HS-27A (cell line): ENCODE measurements around the gene FOXQ1.

Experiments
- DNase-seq: peaks from one replicate; pipeline ENCODE4 v3.0.0-alpha.2; 2012; ENCODE audit warnings: low read depth, missing footprints

Gene FOXQ1

GRCh38 chr6:1311400-1312202, at the start of gene FOXQ1:
TSS of gene FOXQ1 (plus strand) at chr6:1312098. CDS start at chr6:1312705, 607 bp downstream.
- DNase-seq = no peak

- DNase-seq = no peak
Observed at GRCh38 chr6:1262704-1263038, 49.2 kb upstream of the FOXQ1 start.

- DNase-seq = peak; percentile 51
Observed at GRCh38 chr6:1263039-1263849, 48.7 kb upstream of the FOXQ1 start.

GRCh38 chr6:1263850-1264377, 48.0 kb upstream of the FOXQ1 start:
- no peak for DNase-seq

- no peak for DNase-seq
Observed at GRCh38 chr6:1264619-1265445, 47.1 kb upstream of the FOXQ1 start.

- DNase-seq = no peak
Observed at GRCh38 chr6:1266686-1267056, 45.2 kb upstream of the FOXQ1 start.

- no peak for DNase-seq
Observed at GRCh38 chr6:1267057-1267732, 44.7 kb upstream of the FOXQ1 start.

GRCh38 chr6:1267790-1268762, 43.8 kb upstream of the FOXQ1 start:
- no peak for DNase-seq

- DNase-seq = no peak
Observed at GRCh38 chr6:1271071-1271763, 40.7 kb upstream of the FOXQ1 start.

- DNase-seq = no peak
Observed at GRCh38 chr6:1278061-1278720, 33.7 kb upstream of the FOXQ1 start.

GRCh38 chr6:1279065-1279464, 32.8 kb upstream of the FOXQ1 start:
- no peak for DNase-seq

GRCh38 chr6:1280666-1281300, 31.1 kb upstream of the FOXQ1 start:
- no peak for DNase-seq

GRCh38 chr6:1281746-1282145, 30.2 kb upstream of the FOXQ1 start:
- DNase-seq = no peak

GRCh38 chr6:1283501-1283900, 28.4 kb upstream of the FOXQ1 start:
- DNase-seq = no peak

- DNase-seq = no peak
Observed at GRCh38 chr6:1285556-1285955, 26.3 kb upstream of the FOXQ1 start.

- peak; percentile 26 for DNase-seq
Observed at GRCh38 chr6:1285956-1286355, 25.9 kb upstream of the FOXQ1 start.

GRCh38 chr6:1287103-1287591, 24.8 kb upstream of the FOXQ1 start:
- no peak for DNase-seq

- DNase-seq = no peak
Observed at GRCh38 chr6:1290086-1290485, 21.8 kb upstream of the FOXQ1 start.

GRCh38 chr6:1290805-1291204, 21.1 kb upstream of the FOXQ1 start:
- no peak for DNase-seq
